Measurements from ENCODE around the gene GNB1.

GNB1 gene

DNA sequence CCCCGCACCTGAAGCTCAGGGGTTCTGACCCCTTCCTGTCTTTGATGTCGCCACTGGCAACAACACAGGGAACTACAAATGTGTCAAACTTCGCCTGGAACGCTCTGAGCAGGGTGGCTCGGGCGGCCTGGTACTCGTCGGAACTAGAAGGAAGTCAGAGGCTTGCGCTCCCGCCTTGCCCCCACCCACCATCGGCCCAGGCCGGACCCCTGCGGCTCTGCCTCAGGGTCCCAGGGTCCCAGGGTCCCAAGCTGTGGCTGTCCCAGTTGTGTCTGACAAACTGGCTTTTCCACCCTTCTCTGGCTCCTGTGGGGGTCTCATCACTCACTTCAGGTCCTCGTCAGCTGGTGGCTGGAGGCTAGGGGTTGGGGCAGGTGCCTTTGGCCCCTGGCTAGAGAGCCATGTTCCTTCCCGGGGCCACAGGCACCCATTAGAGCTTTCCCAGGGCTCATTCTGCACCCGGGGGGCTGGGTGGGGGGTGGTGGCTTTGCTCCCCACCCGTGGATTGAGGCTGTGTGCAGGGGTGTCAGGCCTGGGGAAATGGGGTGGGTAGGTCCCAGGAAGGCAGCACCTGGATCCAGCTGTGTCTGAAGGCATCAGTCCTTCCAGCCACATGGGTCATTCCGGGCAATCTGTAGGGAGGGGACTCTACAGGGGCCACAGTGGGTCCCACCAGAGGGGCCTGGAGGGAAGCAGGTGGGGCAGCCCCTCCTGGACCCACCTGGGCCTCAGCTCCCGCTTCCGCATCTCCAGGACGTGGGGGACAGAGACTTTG, 36.2 kb upstream of the GNB1 start:
- no peak for TF ChIP-seq ZNF274 (IDR thresholded peaks at IDR 0.05; ENCODE audit: low read depth, low read length)
- H3K4me3 ChIP-seq (ENCODE audit: low read length): no peak overlapping the region

DNA sequence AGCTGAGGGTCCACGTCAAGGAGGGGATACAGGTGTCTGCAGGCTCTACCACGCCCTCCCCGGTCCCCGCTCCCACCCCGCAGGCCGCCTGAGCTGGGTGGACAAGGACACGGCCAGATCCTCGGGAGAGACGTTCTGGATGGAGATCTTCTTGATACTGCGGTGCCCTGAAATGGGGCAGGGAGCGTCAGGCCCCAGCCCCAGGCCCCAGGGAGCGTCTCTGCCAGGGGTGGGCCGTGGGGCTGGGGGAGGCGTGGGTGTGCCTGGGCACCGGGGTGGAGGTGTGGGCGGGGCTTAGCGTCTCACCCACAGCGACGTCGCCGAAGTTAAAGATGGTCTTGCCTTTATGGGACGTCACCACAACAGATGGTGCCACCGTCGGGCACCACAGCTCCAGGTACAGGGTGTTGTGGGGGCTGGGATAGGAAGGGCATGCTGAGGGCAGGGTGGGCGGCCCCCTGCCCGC, 35.5 kb upstream of the GNB1 start:
- H3K4me3 ChIP-seq (ENCODE audit: low read length): no peak overlapping the region
- TF ChIP-seq ZNF274 (IDR thresholded peaks at IDR 0.05; ENCODE audit: low read depth, low read length): no peak

DNA sequence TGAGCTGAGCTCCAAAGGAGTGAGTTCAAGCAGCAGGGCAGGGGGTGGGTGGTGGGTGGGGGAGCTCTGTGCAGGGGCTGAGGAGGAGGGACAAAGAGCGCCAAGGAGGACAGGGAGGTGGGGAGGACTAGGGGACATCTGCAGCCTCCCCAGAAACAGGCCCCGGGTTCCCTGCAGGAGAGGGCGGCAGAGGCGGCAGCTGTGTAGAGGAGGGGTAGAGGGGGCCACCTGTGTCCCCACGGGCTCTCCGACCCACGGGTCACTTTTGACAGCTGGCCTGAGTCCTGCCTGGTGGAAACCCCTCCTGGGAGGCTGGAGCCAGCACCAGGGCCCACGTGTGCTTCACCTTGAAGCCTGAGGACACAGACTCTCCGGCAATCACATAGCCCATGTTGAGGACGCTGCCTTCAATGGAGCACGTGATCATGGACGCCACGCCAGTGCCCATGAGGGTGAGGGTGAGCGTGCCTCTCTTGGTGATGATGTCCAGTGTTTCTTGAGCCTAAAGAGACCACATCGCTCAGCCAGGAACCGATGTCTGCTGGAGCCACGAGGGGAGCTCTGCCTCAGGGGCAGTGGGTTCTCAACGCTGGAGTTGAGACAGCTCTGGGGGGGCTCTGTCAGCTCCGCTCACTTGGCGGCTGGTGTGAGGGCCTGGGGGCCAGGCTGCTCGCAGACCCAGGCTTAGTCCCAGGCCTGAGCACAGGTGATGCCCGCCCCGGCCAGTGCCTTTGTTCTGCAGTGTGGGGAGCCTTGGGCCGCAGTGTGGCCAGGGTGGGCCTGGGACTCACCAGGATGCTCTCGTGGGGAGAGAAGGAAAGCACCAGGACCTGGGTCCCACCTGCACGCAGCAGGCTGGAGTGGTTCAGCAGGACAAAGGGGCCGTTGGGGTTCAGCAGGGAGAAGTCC, 34.8 kb upstream of the GNB1 start:
- no peak overlapping the region for H3K4me3 ChIP-seq (ENCODE audit: low read length)
- TF ChIP-seq ZNF274 (IDR thresholded peaks at IDR 0.05; ENCODE audit: low read depth, low read length): no peak

DNA sequence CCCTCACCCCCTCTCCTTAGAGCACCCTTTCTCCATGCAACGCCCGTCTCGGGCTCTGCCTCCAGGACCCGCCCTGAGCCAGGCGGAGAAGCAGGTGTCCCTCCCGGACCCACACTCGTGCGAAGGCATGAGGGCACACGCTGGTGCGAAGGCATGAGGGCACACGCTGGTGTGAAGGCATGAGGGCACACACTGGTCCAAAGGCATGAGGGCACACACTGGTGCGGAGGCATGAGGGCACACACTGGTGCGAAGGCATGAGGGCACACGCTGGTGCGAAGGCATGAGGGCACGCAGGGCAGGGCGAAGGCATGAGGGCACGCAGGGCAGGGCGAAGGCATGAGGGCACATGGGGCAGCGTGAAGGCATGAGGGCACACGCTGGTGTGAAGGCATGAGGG, 34.0 kb upstream of the GNB1 start:
- no peak for TF ChIP-seq ZNF274 (IDR thresholded peaks at IDR 0.05; ENCODE audit: low read depth, low read length)
- H3K4me3 ChIP-seq (ENCODE audit: low read length): no peak overlapping the region

DNA sequence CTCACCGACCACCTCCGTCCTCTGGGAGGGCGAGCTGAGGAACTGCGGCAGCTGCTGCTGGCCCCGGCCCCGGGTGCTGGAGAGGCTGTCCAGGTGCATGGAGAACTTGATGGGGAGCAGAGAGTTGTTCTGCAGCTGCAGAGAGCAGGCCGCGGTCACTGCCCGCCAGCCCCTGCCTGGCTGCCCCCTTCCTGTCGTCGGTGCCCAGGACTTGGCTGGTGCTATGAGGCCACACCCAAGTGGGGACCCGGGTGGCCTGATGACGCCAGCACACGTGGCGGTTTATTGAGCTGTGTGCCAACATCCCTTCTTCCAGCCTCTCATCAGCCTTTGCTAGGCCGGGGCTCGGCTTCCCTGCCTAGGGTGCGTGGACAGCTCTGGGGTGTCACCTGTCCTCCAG, 33.5 kb upstream of the GNB1 start:
- no peak overlapping the region for H3K4me3 ChIP-seq (ENCODE audit: low read length)
- no peak for TF ChIP-seq ZNF274 (IDR thresholded peaks at IDR 0.05; ENCODE audit: low read depth, low read length)

DNA sequence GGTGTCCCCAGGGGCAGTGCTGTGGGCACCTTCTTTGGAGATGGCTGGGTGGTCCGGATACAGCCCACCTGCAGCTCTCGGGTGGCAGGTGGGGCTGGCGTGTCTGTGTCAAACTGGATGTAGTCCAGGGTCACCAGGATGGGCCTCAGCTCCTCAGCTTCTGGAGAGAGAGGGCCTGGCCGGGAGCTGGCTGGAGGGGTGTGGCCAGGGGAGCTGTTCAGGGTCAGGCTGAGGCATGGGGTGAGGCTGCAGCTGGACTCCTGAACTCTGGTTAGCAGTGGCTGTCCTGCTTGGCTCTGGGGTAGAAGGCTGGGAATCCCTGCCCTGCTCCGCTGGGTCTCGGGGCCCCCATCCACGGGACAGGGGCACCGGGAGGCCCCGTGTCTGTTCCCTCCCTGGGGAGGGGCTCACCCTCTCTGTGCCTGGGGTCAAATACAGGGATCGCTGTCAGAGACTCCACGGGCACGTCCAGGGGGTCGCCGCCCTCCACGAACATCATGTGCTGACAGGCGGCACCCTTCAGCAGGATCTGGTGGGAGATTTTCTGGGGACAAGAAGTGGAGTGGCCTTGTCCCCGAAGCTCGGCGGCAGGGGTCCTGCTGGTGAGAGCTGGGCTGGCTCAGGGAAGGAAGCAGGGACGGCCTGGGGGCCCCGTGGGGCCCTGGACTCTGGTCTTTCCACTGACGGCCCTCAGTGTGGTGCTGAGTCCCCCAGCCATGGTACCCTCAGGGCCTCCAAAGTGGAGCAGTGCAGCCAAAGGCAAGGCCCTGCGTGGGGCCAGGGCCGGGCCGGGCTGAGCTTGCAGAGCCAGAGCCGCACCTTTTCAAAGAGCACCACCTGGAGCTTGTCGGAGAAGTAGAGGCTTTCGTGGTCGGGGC, 32.3 kb upstream of the GNB1 start:
- no peak for TF ChIP-seq ZNF274 (IDR thresholded peaks at IDR 0.05; ENCODE audit: low read depth, low read length)
- H3K4me3 ChIP-seq (ENCODE audit: low read length): no peak overlapping the region

DNA sequence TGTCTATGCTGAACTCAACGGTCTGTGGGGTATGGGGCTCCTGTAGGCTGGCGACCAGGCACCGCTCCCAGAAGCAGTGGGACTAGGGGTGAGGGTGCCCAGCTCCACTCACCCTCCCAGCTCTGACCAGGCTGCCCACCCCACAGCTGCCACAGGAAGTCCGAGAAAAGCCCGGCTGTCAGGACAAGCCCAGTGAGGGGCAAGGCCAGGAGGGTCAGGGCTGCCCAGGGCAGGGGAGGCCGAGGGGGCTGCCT, 31.7 kb upstream of the GNB1 start:
- no peak for TF ChIP-seq ZNF274 (IDR thresholded peaks at IDR 0.05; ENCODE audit: low read depth, low read length)
- no peak overlapping the region for H3K4me3 ChIP-seq (ENCODE audit: low read length)

DNA sequence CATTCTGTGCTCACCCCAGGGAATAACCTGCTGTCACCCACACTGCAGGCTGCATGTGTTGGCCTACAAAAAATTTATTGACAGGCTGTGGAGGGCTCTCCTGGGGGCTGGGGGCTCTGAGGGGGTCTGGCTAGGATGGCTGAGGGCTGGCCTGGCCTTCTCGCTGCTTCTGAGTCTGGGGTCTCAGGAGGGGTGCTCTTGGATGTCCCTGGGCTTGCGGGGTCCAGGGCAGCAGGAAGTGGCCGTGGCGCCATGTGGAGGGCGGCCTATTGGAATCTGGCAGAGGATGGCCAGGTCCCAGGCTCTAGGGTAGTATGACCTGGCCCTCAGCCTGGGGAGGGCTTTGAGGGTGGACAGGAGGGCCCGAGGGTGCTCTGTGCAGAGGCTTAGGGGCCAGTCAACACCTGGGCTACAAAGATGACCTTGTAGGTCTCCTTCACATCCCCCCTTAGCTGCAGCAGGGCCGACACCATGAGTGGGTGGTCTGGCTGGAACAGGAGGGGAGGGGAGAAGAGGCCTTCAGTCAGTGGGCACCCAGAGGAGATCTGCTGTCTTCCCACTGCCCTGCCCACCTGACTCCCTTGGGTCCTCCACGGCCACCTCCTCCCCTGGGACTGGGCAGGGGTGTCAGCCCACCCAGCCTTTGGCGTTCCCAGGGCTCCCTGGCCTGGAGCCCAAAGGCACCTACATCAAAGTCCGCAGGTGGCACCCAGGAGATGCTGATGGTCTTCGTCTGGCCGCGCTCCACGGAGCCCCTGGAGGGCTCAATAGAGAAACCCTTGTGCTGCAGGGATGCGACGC, 31.2 kb upstream of the GNB1 start:
- no peak overlapping the region for H3K4me3 ChIP-seq (ENCODE audit: low read length)
- TF ChIP-seq ZNF274 (IDR thresholded peaks at IDR 0.05; ENCODE audit: low read depth, low read length): no peak

DNA sequence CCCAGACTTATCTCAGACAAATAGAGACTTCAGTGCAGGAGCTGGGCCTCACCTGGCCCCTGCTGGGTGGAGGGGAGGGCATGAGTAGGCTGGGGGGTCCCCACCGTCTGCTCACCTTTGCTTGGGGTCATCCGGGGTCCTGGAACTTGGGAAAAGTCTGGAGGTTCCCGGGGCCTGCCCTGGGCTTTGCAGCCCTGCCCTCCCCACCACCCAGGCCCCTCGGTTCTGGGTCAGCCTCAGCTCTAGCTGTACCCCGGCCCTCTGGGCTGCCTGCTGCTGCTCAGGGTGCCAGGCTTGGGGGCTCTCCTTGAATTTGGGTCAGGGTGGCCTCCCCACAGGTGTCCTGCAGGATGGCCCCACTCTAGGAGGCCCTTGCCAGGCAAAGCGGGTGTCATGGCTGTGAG, 30.6 kb upstream of the GNB1 start:
- H3K4me3 ChIP-seq (ENCODE audit: low read length): no peak overlapping the region
- no peak for TF ChIP-seq ZNF274 (IDR thresholded peaks at IDR 0.05; ENCODE audit: low read depth, low read length)

DNA sequence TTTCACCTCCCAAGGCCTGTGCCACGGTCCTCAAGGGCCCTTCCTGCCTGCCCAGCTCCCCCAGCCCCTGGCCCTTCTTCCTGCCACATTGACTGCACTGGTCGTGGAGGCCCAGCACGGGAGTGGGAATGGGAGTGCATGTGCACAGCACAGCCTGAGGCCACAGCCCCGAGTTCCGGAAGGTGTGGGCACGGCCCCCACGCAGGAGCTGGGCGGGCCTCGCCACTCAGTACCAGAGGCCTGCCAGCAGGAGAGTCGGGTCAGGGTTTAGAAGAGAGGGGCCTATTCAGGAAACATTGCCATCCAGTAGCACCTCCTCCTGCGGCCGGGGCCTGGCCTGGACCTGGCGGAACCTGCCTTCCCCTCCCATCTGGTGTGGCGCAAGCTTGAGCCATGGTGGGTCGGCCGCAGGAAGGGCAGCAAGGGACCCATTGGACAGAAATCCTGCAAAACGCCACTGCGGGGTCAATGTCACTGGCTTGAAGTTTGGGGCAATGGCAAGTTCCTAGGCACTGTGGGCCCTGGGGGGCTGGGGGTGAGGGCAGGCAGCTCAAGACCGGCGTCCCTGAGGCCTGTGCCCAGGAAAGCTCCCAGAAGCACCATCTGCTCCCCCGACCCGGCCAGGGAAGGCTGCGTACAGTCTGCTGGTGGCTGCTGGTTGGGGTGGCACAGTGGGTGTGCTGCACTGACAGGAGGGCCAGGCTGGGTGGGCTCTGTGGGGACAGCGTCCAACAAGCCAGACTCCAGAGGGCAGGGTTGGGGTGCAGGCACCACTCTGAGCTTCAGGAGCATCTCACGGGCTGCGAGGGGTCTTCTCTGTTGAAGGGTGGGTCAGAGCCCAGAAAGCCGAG, 29.9 kb upstream of the GNB1 start:
- TF ChIP-seq ZNF274 (IDR thresholded peaks at IDR 0.05; ENCODE audit: low read depth, low read length): no peak
- H3K4me3 ChIP-seq (ENCODE audit: low read length): no peak overlapping the region

DNA sequence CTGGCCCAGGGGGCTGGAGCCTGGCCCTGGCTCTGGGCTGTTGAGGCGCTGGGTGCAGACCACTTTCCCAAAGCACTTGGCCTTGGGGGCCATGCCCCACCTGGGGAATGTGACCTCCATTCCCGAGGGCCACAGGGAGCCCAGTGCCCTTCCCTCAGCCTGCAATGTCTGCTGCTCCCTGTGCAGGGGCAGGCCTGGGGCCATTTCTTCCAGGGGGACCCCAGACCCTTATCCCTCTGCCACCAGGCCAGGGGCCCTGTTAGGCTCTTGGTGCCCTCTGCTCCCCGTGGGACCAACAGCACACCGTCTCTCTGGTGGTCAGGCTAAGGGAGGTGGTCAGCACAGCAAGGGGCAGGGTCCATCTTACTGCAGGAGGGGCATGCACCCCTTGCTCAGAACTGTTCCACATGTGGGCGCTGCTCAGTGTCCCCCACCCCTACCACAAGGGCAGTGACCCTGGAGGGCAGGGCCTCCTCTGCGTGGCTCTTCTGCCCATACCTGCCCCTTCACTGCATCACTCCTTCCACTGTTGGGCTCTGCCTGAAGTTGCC, 29.2 kb upstream of the GNB1 start:
- no peak overlapping the region for H3K4me3 ChIP-seq (ENCODE audit: low read length)
- no peak for TF ChIP-seq ZNF274 (IDR thresholded peaks at IDR 0.05; ENCODE audit: low read depth, low read length)

DNA sequence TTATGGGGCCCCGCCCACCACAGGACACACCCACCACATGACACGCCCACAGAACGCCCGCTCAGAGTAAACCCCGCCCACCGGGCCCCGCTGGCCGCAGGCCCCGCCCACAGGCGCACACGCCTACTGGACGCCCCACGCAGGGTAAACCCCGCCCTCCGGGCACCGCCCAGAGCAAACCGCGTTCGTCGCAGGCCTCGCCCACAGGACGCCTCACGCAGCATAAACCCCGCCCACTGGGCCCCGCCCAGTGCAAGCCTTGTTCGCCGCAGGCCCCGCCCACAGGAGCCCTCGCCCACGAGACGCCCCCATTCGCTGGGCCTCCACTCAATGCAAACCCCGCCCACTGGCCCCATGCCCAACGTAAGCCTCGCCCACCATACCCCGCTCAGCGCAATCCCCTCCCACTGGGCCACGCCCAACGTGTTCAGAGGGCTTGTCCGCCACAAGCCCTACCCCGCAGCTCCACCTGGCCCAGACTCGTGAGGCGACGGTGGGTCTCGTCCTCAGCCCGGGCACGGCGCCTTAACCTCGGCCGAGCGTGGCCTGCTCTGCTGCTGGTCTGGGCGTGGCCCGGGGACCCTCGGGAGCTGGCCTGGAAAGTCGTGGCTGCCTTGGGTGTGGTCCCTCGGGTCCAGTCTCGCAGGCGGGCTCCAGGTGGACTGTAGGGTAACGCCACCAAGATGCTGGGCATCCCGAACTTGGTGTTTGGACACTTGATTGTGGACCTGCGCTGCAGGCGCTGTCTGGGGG, 28.6 kb upstream of the GNB1 start:
- TF ChIP-seq ZNF274 (IDR thresholded peaks at IDR 0.05; ENCODE audit: low read depth, low read length): no peak

More for the DNA sequence above, 28.6 kb upstream of the GNB1 start:
- peak overlapping the region; percentile 60; the same call in 1 of the 2 replicates for H3K4me3 ChIP-seq (ENCODE audit: low read length)

All from GM08714 (cell line).